WERI-Rb-1 (cell line): ENCODE data around the gene CASP2.
A peak's percentile ranks its signal among the peaks of the same experiment; 100 is the strongest.
"Not testable (repeated sequence)": the region's sequence is repeated elsewhere in the genome, so short reads cannot be mapped to it uniquely, and the experiment has no call there.

Experiments used
- DNase-seq: peaks from one replicate; pipeline ENCODE4 v3.0.0-alpha.2; 2020
- H3K27ac ChIP-seq: fragments of 250-450 bp; sonication (Bioruptor Pico); 2 replicates; pipeline ENCODE4 v1.5.1; 2020; ENCODE audit warnings: mild to moderate bottlenecking, moderate library complexity
- H3K27me3 ChIP-seq: fragments of 250-450 bp; sonication (Bioruptor Pico); 2 replicates; pipeline ENCODE4 v1.5.1; 2021; ENCODE audit warnings: mild to moderate bottlenecking, low read depth, moderate library complexity; ENCODE audit not compliant: insufficient read depth, severe bottlenecking
- H3K36me3 ChIP-seq: fragments of 250-450 bp; sonication (Bioruptor Pico); 2 replicates; pipeline ENCODE4 v1.5.1; 2020; ENCODE audit warnings: mild to moderate bottlenecking, moderate library complexity
- H3K4me3 ChIP-seq: 2 replicates; pipeline ENCODE4 v1.5.1; 2011; ENCODE audit warnings: low read depth, mild to moderate bottlenecking, control low read depth, low read length
- H3K9me3 ChIP-seq: fragments of 250-450 bp; sonication (Bioruptor Pico); 2 replicates; pipeline ENCODE4 v1.5.1; 2021; ENCODE audit warnings: mild to moderate bottlenecking, moderate library complexity; ENCODE audit not compliant: severe bottlenecking
- TF ChIP-seq, protein P1 (sequence below): IDR thresholded peaks from 2 replicates; pipeline ENCODE4 v1.5.1; 2011; ENCODE audit warnings: low read depth, mild to moderate bottlenecking, control low read depth, inconsistent platforms, low read length

CASP2 gene

DNA sequence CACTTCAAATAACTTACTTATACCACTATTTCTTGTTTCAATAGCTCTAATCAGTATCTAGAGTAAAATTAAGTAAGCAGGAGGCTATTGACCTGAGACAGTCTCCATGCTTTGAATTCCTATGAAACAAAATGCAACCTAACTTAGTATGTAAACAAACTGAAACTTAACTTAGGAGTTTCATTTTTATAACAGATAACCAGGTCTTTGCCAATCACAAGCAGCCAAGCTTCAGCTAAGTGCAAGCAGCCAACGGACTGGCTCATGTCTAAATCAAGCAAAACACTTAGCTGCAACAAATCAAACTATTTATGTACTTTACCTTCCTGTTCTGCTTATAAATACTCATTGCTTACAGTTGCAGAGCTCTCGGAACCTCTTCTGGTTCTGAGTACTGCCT lies 29.3 kb upstream of the CASP2 start:
- no peak overlapping the region for H3K27ac ChIP-seq
- no peaks in the 10 kb centered on the region for H3K9me3 ChIP-seq
- no peak overlapping the region for H3K4me3 ChIP-seq
- no peak for DNase-seq
- TF ChIP-seq, protein P1, sequence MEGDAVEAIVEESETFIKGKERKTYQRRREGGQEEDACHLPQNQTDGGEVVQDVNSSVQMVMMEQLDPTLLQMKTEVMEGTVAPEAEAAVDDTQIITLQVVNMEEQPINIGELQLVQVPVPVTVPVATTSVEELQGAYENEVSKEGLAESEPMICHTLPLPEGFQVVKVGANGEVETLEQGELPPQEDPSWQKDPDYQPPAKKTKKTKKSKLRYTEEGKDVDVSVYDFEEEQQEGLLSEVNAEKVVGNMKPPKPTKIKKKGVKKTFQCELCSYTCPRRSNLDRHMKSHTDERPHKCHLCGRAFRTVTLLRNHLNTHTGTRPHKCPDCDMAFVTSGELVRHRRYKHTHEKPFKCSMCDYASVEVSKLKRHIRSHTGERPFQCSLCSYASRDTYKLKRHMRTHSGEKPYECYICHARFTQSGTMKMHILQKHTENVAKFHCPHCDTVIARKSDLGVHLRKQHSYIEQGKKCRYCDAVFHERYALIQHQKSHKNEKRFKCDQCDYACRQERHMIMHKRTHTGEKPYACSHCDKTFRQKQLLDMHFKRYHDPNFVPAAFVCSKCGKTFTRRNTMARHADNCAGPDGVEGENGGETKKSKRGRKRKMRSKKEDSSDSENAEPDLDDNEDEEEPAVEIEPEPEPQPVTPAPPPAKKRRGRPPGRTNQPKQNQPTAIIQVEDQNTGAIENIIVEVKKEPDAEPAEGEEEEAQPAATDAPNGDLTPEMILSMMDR: no peak
- no peaks in the 10 kb centered on the region for H3K36me3 ChIP-seq
- H3K27me3 ChIP-seq: no peaks in the 10 kb centered on the region

DNA sequence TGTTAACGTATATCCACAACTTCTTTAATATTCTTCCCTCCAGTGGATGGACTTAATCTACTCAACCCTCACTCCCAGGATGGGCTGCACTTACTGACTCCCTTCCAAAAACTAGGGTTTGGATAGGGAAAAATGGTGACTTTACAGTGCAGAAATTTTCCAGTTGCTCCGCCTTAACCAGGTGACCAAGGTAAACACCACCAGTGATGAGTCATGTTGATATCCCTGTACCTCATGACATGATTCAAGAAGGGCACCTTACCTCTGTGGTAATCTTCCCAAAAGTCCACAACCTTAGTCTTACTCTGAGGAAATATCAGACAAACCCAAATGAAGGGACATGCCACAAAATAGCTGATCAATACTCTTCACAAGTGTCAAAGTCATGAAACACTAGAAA lies 28.4 kb upstream of the CASP2 start:
- H3K4me3 ChIP-seq: no peak overlapping the region
- TF ChIP-seq, protein P1: no peak
- H3K36me3 ChIP-seq: no peaks in the 10 kb centered on the region
- H3K9me3 ChIP-seq: no peaks in the 10 kb centered on the region
- no peak for DNase-seq
- no peaks in the 10 kb centered on the region for H3K27me3 ChIP-seq
- H3K27ac ChIP-seq: no peak overlapping the region

DNA sequence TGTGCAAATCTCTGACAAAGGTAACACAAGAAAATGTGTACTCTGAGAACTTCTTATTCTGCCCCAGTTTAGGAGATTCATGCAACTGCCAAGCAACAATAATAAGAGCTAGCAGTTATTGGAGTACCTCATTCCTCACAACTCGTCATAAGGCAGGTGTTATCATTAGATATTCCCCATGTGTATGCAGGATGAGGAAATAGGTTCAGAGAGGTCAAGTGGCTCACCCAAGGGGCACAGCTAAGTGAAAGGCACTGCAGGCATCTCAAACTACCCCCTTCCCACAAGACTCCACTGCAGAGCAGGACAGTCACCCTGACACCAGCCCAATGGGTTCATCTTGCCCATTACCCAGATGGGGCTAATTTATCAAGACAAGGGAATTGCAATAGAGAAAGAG lies 26.2 kb upstream of the CASP2 start:
- H3K36me3 ChIP-seq: no peaks in the 10 kb centered on the region
- no peaks in the 10 kb centered on the region for H3K27me3 ChIP-seq
- H3K4me3 ChIP-seq: no peak overlapping the region
- H3K27ac ChIP-seq: no peak overlapping the region
- TF ChIP-seq, protein P1: no peak
- DNase-seq: no peak
- no peaks in the 10 kb centered on the region for H3K9me3 ChIP-seq

DNA sequence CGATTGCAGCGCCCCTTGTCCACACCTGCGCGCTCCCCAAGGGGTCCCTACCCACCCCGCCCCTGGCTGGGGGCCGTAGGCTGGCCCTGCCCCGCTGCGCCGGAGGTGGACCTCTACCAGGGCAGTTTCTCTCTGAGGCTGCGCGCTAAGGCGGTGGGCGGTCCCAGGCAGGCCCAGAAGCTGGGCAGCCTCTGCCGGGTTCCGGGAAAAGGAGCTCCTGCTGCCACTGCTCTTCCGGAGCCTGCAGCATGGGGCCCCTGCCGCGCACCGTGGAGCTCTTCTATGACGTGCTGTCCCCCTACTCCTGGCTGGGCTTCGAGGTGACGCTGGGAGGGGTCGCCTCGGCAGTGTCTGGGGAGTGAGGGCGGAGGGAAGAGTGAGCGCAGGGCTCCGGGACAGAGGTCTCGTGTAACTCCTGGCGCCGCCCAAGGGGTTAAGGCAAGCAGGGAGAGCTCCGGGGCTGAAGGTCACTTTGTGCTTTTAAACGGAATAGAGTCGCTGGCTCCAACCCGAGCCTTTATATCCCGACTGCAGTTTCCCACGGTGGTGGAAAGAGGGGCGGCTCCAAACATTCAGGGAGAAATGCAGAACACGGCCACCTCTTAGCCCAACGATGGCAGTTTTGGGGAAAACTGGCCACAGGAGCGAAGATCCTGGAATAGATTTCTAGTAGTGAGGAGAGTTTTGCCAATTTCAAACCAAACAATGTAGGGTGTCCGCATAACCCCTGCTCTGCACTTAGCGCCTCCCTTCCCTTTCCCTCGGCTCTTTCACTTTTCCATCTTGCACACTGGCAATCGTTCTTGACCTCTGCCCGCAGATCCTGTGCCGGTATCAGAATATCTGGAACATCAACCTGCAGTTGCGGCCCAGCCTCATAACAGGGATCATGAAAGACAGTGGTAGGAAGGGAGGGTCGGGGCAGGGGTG lies 24.6 kb upstream of the CASP2 start, which contains the start of gene GSTK1:
Gene GSTK1, plus strand, starts transcription at position 176 of the 930 bp plus-strand sequence. Its CDS starts 73 bp downstream, at position 249.
- TF ChIP-seq, protein P1: no peak
- peak; percentile 84 for DNase-seq
- Histone ChIP-seq H3K9me3 (no peaks in the 10 kb centered on the region), H3K27ac (peak within 1 kb of the TSS; percentile 78), H3K36me3 (peaks cover 11% of the 10 kb centered on the region), H3K4me3 (peak within 1 kb of the TSS; percentile 76), H3K27me3 (no peaks in the 10 kb centered on the region)

DNA sequence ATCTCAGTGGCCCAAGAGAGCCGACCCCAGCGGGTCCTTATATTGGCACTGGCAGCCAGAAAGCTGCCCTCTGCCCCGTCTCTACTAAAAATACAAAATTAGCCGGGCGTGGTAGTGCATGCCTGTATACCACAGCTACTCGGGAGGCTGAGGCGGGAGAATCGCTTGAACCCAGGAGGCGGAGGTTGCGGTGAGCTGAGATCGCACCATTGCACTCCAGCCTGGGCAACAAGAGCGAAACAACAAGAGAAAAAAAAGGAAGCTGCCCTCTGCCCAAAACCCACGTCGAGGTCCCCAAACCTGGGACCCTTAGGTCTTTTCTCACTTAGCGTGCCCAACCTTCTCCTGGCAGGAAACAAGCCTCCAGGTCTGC lies 24.0 kb upstream of the CASP2 start:
- not testable (repeated sequence) for H3K4me3 ChIP-seq, H3K27me3 ChIP-seq, H3K9me3 ChIP-seq, DNase-seq, H3K27ac ChIP-seq
- peaks cover 11% of the 10 kb centered on the region for H3K36me3 ChIP-seq

DNA sequence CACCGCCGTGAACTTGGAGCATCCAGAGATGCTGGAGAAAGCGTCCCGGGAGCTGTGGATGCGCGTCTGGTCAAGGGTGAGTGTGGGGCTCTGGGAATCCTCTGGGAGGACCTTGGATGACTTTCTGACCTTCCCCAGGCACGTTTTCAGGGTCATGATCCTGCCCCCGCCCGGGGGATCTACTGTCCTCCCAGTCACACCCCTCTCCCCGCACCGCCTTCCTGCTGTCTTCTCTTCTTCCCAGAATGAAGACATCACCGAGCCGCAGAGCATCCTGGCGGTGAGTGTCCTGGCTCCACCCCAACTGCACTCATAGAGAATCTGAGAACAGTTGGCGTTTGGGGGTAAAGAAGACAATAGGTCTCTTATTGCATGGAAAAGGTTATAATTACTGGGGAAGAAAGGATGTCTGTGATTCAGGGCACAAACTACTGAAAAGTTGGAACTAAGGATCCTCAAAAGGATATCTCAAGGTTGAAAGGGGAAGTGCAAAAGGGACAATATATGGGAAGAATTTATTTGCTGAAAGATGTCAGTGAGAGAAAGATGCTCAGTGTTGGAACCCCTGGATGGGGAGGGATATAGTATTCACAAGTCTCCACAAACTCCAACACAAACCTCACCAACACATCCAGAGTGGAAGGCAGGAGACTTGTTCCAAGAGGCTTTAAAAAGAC lies 23.0 kb upstream of the CASP2 start:
- TF ChIP-seq, protein P1: no peak
- Histone ChIP-seq H3K9me3 (no peaks in the 10 kb centered on the region), H3K4me3 (no peak overlapping the region), H3K27ac (no peak overlapping the region), H3K36me3 (peaks cover 11% of the 10 kb centered on the region), H3K27me3 (no peaks in the 10 kb centered on the region)
- no peak for DNase-seq
